PC-9 (cell line): ENCODE data around the gene NRAS.

ENCODE experiments used
- CTCF ChIP-seq: fragments of 200-600 bp; sonication (generic); conservative IDR thresholded peaks from 2 replicates; pipeline ENCODE4 v1.6.1; 2017; ENCODE audit warnings: mixed run types, antibody characterized with exemption, mild to moderate bottlenecking, moderate library complexity
- EZH2 ChIP-seq: fragments of 200-600 bp; sonication (generic); IDR thresholded peaks from 2 replicates; pipeline ENCODE4 v1.8.0; 2017; ENCODE audit warnings: antibody characterized with exemption, low read depth

- TF ChIP-seq CTCF, result no peak
- TF ChIP-seq EZH2, result no peak
Observed at GRCh38 chr1:114737314-114737849, 20.8 kb upstream of the NRAS start.
